GM06990 (cell line): ENCODE data around the gene SIRPD.
"Not testable (repeated sequence)": the region's sequence is repeated elsewhere in the genome, so short reads cannot be mapped to it uniquely, and the experiment has no call there.

Source experiments
- DNase-seq: peaks from one replicate; pipeline ENCODE4 v3.0.0-alpha.2; 2011; ENCODE audit not compliant: insufficient read length; ENCODE audit errors: extremely low read depth
- H3K27me3 ChIP-seq: replicated peaks from 2 replicates; pipeline ENCODE4 v1.6.0; 2011; ENCODE audit warnings: low read length; ENCODE audit not compliant: control insufficient read depth, insufficient read depth
- H3K36me3 ChIP-seq: 2 replicates; pipeline ENCODE4 v1.5.1; 2011; ENCODE audit warnings: low read length; ENCODE audit not compliant: control insufficient read depth, insufficient read depth
- H3K4me3 ChIP-seq: replicated peaks from 2 replicates; pipeline ENCODE4 v1.5.1; 2011; ENCODE audit warnings: low read depth, mild to moderate bottlenecking, control low read depth, low read length
- TF ChIP-seq, protein P1 (sequence below): IDR thresholded peaks from 2 replicates; pipeline ENCODE4 v1.5.1; 2011; ENCODE audit warnings: low read length, control low read depth, mild to moderate bottlenecking, inconsistent platforms; ENCODE audit not compliant: insufficient read depth, poor library complexity, severe bottlenecking

Gene SIRPD

DNA sequence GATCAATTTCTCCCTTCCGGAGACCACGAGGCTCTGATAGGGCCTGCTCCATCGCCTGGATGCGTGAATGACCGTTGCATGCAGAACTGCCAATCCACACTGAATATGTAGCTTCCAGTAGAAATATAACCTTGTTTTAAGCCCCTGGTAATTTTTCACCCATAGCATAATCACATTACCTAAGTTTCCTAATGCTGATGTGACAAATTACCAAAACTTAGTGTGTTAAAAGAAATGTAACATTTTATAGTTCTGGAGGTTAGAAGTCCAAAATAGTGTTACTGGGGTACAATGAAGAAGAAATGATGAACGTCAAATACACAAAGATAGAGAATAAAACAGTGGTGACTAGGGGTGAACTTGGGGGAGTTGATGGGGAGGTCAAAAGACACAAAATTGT is 22.0 kb upstream of the SIRPD start:
- Histone ChIP-seq H3K36me3 (no peaks in the 10 kb centered on the region), H3K4me3 (no peak overlapping the region), H3K27me3 (no peaks in the 10 kb centered on the region; the same call in 1 of the 2 replicates)
- DNase-seq: no peak
- TF ChIP-seq, protein P1, sequence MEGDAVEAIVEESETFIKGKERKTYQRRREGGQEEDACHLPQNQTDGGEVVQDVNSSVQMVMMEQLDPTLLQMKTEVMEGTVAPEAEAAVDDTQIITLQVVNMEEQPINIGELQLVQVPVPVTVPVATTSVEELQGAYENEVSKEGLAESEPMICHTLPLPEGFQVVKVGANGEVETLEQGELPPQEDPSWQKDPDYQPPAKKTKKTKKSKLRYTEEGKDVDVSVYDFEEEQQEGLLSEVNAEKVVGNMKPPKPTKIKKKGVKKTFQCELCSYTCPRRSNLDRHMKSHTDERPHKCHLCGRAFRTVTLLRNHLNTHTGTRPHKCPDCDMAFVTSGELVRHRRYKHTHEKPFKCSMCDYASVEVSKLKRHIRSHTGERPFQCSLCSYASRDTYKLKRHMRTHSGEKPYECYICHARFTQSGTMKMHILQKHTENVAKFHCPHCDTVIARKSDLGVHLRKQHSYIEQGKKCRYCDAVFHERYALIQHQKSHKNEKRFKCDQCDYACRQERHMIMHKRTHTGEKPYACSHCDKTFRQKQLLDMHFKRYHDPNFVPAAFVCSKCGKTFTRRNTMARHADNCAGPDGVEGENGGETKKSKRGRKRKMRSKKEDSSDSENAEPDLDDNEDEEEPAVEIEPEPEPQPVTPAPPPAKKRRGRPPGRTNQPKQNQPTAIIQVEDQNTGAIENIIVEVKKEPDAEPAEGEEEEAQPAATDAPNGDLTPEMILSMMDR: no peak

DNA sequence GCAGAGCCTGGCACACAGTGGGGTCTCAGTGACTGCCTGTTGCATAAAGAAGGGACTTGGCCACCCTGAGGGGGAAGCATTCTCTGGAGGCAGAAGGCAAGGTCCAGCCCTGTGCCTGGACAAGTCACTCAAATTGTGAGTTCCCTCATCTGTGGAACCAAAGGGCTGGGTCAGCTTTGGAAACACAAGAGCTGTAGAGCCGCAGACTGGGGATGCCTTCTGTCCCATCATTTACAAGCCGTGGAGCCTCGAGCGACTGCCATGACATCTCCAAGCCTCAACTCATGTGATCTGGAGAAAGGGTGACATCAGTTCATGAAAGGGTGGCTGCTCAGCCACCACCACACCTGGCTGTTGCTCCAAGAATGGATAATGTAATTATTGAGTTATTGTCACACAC is 20.4 kb upstream of the SIRPD start:
- TF ChIP-seq, protein P1: no peak
- no peaks in the 10 kb centered on the region for H3K36me3 ChIP-seq
- no peak for DNase-seq
- H3K4me3 ChIP-seq: no peak overlapping the region
- no peaks in the 10 kb centered on the region; the same call in 1 of the 2 replicates for H3K27me3 ChIP-seq

DNA sequence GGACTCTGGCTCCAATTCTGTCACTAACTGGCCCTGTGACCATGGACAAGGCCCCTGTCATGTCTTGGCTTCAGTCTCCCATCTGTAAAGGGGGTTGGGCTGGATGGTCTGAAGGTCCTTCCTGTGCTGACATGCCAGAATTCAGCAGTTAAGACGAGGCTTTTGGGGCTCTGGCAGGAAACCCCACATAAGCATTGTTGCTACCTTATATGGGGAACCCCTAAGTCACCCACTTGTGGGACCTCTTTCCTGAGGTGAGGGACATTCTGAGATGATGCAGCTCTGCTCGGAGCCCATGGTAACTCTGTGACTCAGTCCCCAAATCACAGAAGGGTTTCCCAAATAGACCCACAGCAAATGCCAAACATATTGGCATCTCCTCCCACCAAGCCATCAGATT is 19.8 kb upstream of the SIRPD start:
- not testable (repeated sequence) for DNase-seq, H3K36me3 ChIP-seq, H3K4me3 ChIP-seq, H3K27me3 ChIP-seq

DNA sequence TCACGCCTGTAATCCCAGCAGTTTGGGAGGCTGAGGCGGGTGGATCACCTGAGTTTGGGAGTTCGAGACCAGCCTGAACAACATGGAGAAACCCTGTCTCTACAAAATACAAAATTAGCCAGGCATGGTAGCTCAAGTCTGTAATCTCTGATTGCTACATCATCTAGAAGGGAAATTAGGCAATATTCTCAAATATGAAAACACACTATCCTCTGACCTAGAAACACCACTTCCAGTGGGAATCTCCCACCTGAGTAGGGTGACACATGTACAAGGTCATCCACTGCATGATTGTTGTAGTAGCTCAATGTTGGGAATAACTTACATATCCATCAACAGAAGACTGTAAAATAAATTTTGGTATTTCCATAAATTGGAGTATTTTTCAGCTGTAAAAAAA is 19.1 kb upstream of the SIRPD start:
- no peak overlapping the region for H3K4me3 ChIP-seq
- no peaks in the 10 kb centered on the region; the same call in 1 of the 2 replicates for H3K27me3 ChIP-seq
- DNase-seq: no peak
- H3K36me3 ChIP-seq: no peaks in the 10 kb centered on the region
- TF ChIP-seq, protein P1: no peak

DNA sequence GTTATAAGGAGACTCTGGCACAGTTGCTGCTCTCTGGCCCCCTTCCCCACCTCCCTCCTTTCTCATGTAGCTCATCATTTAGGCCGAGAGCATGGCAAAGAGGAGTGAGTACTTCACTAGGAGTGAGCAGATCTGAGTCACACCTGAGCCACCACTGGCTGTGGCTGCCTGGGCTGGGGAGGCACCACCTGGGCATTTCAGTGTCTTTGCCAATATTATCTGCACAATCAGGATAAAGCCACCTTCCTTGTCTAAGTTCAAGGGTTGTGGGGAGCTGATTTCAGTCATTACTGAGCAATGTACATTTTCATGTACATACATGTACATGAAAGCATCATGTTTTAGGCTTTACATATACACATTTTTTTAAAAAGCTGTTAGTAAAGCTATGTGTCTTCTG is 18.5 kb upstream of the SIRPD start:
- not testable (repeated sequence) for H3K4me3 ChIP-seq, DNase-seq, H3K27me3 ChIP-seq, H3K36me3 ChIP-seq

DNA sequence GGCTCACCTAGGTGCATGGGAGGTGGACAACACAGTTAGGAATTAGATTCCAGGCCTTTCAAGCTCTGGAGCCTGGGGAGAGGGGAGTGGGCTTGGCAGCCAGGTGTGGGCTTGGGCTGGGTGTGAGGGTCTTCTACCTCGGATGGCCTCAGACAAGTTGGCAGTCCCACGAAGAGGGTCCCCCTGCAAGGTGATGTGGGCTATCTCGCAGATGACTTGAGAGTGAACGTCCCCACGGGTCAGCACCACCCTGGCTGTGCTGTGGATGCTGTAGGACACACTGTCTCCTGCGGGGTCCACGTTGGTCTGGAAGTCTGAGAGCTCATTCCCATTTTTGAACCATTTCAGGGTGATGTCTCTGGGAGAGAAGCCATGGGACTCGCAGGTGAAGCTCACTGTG is 14.1 kb upstream of the SIRPD start:
- H3K4me3 ChIP-seq, H3K36me3 ChIP-seq, H3K27me3 ChIP-seq, DNase-seq: not testable (repeated sequence)

DNA sequence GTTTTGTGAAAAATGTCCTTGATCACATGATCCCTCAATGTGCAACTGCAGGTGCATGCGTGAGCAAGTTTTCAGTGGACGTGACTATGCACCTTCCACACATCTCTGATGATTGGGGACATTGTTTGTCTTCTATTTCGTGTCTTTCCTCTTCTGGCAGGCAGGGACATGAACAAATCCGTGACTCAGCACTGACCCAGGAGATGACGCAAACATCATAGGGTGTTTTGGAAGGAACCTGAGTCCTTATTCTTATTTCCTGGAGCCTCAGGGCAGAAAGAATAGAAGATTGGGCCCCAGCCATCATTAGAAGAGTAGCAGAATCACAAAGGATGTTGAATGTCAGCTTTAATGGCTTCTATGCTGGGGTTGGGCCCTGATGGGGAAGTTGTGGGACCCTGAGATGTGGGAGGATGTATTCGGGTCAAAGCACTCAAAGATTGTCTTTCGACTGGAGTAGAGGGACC is 11.9 kb upstream of the SIRPD start:
- TF ChIP-seq, protein P1: no peak
- Histone ChIP-seq H3K4me3 (no peak overlapping the region), H3K27me3 (no peaks in the 10 kb centered on the region), H3K36me3 (no peaks in the 10 kb centered on the region)
- DNase-seq: no peak

DNA sequence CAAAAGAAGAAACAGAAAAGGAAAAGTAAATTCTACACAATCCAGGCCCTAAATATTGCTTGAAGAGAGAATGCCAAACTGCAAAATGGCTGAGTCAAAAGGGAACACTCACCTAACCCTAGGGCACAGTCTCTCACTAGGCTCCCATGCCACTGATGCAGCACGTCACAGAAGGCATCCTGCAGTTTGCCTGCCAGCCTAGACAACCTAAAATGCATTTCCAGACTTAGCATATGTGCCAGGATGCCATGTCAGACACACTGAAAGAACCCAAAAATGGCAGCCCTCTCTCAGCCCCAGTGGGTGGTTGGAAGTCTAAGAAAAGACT is 10.6 kb upstream of the SIRPD start:
- Histone ChIP-seq H3K4me3 (no peak overlapping the region), H3K36me3 (no peaks in the 10 kb centered on the region), H3K27me3 (no peaks in the 10 kb centered on the region)
- DNase-seq: no peak
- TF ChIP-seq, protein P1: no peak
